G401 (cell line): Measurements from ENCODE around the gene FBRSL1. TPM values are rescaled to one million over a fixed set of nuclear protein-coding genes. Genes with fewer than 3 reads are reported as not detected.
A peak's percentile ranks its signal among the peaks of the same experiment; 100 is the strongest.

ENCODE experiments used
- DNase-seq: peaks from one replicate; pipeline ENCODE4 v3.0.0-alpha.2; 2015; ENCODE audit warnings: low spot score
- in situ Hi-C: cut with HindIII; loops from 2 replicates; pipeline ENCODE4 v1.10.0; 2016; ENCODE audit warnings: low sequenced_read_pairs, mixed read lengths
- total RNA-seq: library from RNA; depleted of rRNA; stranded (reverse); fragments of >200 nt; shearing (Covaris generic); gene quantifications from 2 replicates; pipeline ENCODE4 v1.2.3, GENCODE V29; 2014

The FBRSL1 gene
- total RNA-seq, 1 experiment from 2014 or later, result 9.5 TPM

DNA sequence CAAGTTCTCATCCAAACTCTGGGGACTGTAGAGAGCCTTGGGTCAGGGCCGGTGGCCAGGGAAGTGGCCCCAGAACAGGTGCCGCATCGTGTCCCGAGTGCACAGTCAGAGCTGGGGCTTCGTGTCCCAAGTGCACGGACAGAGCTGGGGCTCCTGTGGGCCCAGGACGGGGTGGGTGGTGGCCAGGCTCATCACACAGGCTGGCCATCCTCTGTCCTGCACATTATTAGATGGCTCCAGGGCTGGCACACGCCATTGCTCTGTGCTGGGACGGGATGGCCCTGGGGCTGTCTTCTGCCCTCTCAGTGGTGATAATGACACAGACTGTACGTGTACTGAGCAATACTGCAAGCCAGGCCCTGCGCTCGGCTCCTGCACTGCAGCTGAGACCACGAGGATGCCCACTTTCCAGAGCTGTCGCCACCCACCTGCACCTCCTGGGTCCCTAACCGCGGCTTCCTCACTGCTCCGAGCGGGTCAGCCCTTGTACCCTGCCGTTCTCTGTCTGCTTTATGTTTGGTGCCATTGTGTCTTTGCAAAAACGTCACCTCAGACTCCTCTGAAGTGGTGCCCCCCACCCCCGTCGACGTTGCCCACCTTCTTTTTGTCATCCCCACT is 1.9 kb downstream of the FBRSL1 start:
- in situ Hi-C loops, result no loop called here
- no peak for DNase-seq

DNA sequence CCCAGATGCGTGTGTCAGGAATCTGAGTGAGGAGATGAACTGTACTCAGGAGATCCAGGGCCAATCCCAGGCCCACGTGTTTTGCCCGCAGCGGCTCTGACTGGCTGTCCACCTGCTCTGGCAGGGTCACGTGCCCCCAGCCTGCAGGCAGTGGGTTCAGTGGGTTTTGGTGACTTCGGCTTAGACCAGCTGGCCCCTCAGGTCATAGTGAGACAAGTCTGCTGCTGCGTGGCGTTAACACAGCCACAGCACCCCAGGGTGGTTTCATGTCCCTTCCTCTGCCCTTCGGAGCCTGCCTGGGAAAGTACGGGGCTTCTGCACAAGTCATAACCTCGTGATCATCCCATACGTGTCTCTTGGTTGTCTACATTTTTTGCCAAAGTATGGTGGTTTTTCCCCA is 2.6 kb downstream of the FBRSL1 start:
- DNase-seq, result peak; percentile 77
- in situ Hi-C loops, result no loop called here

DNA sequence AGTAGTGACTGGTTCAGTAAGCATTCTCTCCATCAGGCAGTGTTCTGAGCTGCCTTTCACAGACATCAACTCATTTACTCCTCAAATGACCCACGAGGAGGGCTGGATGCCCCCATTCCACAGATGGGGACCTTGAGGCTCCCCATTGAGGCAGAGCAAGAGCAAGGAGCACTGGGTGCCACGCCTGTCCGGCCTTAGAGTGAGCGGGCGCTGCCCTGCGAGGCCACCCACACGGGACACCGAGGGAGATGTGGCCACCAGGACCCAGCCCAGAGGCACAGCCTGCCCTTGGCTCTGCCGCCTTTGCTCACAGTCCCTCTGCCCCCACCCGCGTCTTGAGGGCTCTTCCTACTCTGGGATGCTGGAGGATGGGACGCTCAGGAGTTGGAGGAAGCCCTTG is 3.0 kb downstream of the FBRSL1 start:
- no peak for DNase-seq
- in situ Hi-C loops, result no loop called here

DNA sequence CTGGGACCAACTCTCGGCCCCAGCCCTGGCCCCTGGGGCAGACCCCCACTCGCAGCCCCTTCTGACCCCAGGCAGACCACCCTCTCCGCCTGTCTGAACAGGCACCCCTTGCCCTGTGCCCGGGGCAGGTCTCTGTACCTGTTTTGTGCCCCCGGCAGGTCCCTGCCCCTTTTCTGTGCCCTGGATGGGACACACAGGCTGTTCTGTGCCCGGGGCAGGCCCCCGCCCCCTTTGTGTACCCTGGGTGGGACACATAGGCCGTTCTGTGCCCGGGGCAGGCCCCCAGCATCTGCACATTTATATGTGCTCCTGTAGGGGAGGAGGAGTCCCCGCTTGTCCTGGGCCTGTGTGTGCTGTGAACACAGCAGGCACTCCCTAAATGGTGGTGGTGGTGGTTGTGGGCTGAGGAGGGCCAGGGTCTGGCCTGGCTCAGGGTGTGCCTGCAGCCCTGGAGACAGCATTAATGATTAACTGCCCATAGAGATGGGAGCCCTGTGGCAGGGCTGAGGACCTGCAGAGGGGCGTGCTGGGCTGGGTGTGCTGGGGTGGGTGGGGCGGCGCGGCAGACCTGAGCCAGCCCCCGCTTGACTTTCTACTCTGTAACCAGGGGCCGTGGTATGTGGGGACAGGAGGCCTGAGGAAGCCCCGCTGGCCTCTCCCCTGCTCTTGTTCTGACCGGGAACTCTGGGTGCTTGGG is 3.7 kb downstream of the FBRSL1 start:
- DNase-seq, result no peak
- in situ Hi-C loops, result no loop called here

DNA sequence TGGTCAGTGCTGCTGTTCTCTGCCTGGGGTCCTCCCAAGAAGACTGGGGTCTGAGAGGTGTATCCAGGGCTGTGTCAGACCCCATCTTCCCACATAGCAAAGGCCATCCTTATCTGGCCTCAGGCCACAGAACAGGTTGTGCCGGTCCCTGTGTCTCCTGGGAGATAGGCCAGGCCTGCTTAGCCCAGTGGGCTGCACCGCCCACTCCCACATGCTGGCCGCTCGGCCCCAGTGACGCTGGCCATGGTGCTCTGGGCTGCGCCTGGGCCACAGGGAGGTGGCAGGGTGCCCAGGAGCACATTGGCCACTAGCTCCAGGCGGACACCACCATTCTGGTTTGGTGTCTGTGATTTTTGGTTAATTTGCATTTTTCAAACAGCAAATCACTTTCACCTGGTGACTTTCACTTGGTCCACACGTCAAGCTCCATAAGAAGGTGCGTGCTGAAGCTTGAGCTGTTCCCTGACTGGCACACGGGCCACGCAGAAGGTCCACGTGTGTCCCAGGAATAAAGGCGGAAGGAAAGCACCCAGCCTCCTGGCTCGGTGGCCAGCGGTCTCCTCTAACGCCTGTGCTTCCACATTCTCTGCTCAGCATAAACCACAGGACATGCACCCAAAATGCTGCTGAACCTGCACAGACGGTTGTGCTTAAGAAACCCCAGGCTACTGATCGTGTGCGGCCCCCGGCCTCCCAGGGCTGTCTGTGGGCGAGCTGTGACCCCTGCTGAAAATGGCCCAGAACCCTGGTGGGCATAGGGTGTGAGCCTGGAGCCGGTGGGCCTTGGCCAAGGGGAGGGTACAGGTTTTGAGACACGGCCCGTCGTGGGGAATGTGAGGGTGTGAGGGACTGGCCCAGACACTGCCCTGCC is 4.6 kb downstream of the FBRSL1 start:
- in situ Hi-C loops, result no loop called here

DNA sequence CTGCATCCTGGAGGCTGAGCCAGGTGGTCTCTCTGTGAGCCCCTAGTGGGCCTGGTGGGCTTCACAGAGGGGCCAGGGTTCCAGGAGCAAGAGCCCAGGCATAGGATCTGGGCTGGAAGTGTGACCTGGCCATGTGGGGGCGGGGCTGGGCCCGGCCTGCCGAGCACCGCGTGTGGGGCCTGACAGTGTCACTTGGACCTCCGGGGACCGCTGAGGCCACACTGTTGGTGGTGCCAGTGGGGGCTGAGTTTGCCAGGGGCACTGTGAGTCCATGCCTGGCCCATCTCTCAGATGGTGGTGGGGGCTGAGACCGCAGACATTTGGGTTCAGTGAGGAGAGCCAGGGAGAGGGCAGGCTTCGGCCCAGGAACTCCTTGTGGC is 5.2 kb downstream of the FBRSL1 start:
- DNase-seq, result no peak
- in situ Hi-C loops, result no loop called here

More for the DNA sequence above, 4.6 kb downstream of the FBRSL1 start:
- peak; percentile 69 for DNase-seq

DNA sequence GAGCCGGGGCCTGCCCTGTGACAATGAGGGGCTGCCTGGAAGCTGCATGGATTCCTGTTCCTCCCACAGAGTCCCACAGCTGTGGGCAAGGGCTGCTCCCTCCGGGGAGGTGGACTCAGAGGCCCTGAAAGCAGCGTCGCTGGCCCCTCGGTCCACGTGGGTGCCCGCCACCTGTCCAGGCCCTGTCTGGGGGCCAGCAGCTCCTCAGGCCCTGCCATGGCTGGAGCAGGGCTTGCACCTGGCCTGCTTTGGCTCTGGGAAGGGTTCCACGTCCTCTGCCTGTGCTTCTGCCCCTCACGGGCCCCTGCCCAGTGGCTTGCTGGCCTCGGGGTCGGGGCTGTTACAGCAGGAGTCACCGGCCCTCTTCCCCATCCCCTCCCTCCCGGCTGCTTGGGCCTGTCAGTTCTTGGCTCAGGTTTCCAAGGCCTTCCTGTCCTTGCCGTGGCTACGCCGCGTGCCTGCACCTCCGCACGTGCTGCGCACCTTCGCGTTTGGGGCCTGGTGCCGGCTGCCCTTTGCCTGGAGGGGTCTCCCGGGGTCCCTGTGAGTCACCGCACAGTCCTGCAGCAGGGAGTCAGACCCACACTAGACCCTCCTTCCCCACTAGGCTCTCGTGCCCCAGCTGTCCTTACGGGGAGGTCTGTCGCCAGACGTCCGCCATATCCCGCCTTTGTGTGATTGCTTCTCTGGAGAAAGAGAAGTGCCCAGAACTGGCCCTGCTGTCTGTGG is 5.8 kb downstream of the FBRSL1 start:
- peak; percentile 39 for DNase-seq
- in situ Hi-C loops, result no loop called here

DNA sequence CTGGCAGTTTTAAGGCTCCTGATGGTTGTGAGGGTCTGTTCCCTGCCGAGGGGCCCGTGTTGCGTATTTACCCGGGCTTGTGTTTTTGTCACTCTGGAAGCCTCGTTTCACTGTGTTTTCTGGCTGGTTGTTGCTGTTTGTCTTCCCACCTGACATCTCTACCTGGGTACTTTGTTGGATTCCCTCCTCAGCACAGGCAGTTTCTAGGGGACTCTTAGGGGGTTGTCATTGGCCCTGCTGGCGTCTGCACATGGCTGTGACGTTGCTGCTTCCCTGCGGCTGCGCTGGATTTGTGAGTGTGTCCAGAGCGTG is 6.4 kb downstream of the FBRSL1 start:
- in situ Hi-C loops, result no loop called here
- no peak for DNase-seq

DNA sequence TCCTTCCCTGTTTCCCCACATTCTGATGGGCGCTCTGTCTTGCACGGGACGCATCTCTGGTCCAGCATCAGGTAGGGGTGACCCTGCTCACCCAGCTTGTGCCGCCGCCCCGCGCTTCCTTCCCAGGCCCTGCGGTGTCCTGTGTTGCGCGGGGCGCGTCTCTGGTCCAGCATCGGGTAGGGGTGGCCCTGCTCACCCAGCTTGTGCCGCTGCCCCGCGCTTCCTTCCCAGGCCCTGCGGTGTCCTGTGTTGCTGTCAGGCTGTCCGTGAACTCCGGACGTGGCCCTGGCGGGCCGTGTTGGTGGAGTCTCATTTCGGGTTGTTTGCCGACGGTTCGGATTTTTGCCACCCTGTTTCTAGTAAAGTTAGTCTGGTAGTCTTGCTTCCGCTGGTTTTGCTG is 6.8 kb downstream of the FBRSL1 start:
- DNase-seq, result no peak
- in situ Hi-C loops, result no loop called here

DNA sequence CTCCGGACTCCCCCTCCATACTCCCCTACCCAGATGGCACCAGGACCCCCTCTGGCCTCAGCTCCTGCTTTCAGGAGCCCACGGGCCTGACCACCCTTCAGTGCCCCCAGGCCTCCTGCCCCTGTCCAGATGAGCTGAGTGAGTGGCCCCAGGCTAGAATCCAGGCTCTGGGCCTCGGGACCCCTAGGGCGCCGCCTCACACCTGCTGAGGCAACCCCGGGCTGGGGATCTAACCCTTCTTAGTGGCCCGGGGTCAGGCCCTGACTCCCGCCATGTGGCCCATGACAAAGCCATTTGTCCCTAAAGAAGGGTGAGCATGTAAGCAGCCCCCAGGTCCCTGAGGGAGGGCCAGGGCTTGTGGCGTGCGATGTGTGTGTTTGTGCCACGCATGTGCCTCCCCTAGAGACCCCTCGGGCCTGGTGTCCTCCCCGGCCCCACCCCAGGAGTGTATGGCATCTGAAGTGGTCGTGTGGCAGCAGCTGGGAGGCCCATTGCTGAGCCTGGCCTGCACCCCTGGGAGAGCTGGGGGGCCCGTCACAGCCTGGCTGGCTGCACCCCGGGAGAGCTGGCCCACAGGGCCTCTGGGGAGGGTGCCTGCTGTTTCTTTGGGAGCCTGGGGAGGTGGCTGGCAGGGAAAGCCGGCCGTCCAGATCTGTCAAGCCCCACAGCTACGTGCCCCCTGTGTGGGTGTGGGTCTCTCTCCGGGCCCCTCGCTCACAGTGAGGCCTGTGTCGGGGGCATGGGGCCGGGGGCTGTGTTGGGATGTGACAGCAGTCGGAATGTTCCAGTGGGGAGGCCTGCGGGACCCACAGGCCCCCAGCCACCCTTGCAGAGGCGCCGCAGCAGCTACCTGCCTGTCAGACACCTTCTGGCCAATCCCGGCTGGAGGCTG is 7.8 kb downstream of the FBRSL1 start:
- in situ Hi-C loops, result no loop called here
- no peak for DNase-seq

DNA sequence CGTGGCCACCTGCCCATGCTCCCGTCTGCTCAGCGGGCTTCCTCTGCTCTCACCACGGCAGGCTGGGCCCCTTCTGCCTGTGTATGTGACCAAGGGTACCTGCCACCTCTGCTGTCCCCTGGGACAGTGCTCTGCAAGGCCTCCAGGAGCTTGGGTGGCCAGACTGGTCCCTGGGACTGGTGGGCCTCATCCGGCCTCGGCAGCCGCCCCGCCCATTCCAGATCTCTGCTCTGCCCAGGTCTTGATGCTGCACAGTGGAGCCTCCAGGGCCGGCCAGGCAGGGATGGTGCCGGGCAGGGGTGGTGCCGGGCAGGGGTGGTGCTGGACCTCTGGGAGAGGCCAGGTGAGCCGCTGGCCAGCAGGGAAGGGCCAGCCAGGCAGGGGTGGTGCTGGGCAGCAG is 9.0 kb downstream of the FBRSL1 start:
- no peak for DNase-seq
- in situ Hi-C loops, result no loop called here

DNA sequence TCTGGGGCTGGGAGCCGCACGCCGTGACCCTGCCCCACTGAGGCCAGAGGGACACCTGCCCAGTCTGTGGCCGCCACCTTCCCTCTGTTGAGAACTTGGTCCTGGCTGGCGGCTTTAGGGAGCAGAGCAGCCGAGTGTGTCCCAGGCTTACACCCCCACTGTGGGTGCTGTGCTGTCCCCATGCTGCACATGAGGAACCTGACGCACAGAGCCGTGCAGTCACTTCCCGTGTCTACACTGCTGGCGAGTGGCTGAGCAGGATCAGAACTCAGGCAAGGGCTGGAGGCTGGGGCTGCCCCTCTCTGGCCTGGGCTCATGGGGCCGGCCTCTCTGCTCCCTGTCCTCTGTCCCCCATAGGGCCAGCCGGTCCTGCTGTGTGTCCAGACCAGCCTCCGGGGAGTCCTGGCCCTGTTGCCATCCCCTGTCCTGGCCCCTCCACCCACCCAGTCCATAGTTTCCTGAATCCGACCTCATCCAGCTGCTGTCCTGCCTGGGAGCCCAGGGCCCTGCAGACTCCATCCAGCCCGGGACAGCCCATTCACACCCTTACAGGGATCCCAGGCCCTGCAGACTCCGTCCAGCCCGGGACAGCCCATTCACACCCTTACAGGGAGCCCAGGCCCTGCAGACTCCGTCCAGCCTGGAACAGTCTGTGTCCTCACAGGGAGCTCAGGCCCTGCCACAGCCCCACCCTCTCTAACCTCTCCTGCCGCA is 10.3 kb downstream of the FBRSL1 start:
- in situ Hi-C loops, result no loop called here
- no peak for DNase-seq

DNA sequence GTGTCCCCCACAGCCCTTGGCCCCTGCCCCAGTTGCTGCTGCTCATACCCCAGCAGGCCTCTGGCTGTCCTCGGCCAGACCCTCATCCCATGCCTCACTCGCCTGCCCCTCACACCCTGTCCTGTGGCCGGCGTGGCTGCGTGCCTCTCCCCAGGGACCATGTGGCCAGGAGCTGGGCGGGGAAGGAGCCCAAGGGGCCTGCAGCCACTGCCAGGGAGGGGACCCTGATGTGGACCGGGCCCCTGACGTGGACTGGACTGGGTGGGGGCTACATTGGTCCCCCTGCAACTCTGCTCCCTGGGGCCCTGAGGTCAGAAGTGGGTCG is 10.9 kb downstream of the FBRSL1 start:
- in situ Hi-C loops, result no loop called here
- DNase-seq, result no peak

DNA sequence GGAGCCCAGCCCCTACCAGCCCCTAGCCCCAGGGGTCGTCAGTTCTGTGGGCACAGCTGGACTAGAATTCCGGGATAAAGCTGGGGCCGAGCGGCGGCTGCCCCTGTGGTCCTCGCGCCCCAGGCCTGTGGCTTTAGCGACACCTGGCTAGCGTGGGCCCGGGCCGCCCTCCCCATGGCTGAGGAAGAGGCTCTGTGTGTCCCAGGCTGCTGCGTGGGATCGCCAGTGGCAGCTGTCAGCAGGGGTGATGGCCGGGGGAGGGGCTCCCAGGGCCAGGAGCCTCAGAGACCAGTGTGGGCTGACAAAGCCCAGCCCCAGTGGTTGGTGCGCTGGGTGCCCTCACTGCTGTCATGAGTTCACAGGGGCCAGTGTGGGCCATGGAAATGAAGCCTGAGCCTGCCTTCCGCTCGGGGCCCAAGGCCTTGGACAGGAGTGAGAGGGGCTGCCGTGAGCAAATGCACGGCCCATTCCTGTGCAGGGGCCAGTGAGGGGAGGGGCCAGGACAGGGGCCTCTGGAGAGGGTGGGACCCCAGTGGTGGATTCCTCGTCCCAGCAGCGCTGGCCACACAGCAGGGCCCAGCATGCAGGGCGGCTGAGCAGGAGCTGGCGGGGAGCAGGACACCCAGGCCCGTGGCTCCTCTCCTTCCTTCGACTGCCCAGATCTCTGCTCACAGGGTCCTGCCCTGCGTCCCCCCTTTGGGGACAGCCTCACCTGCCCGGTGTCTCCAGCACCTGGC is 11.4 kb downstream of the FBRSL1 start:
- DNase-seq, result no peak
- in situ Hi-C loops, result no loop called here

DNA sequence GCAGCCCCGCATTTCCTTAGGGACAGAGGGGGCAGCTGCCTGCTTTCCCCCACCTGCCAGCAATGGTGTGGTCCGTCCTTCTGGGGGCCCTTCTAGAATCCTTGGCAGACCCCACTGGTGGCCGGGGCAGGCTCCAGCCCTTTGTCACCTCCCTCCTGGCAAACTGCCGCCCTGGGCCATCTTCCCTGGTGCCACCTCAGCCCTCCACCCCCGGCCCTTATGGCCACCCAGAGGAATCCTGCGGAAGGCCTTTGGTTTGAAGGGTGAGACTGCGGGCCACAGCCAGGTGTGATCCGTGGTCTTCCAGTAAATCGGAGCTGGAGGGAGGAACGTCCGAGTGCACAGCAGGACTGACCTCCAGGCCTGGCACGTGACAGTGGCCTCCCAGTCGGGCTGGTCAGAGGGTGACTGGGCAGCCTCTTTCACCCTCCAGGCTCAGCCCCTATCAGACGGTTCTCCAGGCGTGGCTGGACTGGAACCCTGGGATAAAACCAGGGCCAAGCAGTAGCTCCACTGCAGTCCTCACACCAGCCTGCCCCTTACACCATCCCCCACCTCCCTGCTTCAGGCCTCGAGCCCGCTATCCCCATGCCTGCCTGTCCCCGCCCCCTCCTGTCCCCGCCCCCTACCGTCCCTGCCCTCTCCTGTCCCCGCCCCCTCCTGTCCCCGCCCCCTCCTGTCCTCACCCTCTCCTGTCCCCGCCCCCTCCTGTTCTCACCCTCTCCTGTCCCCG is 12.4 kb downstream of the FBRSL1 start:
- in situ Hi-C loops, result no loop called here
- no peak for DNase-seq

DNA sequence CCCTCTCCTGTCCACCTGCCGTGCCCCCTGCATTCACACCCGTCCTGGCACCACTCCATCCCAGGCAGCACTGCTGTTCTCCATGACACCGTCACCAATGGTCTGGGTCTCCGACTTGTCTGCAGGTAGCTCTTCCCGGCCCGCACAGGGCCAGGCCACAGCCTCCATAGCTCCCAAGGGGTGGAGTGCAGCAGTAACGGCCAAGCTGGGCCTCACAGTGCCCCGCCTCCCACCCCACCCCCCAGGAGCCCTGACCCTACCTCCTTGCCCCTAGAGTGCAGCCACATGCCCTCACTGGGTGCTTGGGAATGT is 12.9 kb downstream of the FBRSL1 start:
- no peak for DNase-seq
- in situ Hi-C loops, result no loop called here

DNA sequence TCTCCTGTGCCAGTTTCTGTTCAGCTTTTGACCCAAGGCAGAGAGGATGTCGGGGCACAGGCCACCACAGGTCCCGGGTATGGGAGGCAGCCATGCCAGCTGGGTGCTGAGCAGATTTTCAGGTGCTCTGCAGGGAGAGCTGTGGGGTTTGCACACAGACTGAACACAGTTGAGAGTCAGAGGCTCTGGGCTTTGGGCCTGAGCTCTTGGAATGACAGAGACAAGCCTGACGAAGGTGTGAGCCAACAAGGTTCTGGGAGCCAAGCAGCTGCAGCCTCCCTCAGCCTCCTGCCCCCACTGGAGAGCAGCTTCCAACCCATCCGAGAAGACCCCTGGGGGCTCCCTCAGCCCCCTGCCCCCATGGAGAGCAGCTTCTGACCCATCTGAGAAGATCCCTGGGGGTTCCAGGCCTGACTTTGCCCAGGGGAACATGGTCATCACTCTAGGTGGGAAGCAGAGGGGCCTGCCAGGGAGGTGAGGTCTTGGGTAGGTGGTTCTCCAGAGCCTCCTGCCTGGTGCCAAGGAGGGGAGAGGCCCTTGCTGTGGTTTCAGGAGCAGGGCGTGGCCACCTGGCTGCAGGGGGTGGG is 13.8 kb downstream of the FBRSL1 start:
- DNase-seq, result peak; percentile 57
- in situ Hi-C loops, result no loop called here
